ENCODE measurements around the gene GRPEL1. TPM values are rescaled to one million over a fixed set of nuclear protein-coding genes. Genes with fewer than 3 reads are reported as not detected.

Gene GRPEL1
- total and polyA plus RNA-seq, 10 of the 15 experiments (the other 5 are each of a cell fraction or from before 2014, with no cell fraction given), result 30.8 to 119 (median 67.6) TPM

DNA sequence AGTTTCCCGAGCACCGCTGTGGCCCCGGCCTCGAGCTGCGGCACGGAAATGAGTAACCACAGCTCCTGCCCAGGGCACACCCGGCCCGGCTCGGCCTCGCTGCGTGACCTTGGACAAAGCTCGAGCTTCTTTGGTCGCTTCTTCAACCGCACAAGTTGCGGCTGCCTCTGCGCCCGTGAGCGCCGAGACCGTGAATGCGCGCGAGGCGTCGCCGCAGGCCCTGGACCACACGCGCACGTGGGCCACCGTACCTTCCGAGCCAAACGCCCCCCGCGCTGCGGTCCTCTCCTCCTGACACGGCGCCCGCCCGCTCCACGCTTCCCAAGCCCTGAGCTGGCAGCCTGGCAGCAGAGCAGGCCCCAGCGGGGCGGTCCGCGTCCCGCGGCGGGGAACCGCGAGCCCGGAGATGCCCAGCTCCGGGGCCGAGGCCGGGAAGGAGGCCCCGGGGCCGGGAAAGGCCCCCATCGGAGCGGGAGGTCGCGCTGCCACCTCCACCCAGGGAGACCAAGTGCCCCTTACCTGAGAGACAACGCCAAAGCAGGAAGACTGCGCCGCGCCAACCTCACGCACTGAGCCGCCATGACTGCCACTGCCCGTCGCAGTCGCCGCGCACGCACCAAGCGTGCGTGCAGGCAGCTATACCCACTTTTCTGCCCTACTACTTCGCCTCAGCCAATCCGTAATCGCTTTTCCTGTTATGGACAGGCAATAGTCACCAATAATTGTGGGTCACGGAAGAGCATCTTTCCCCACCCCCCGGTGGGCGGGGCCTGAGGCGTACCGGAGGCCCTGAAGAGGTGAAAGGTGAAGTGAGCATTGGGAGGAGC, at the start of gene GRPEL1 (continued):
- TF ChIP-seq POU2F2 (IDR thresholded peaks at IDR 0.05; ENCODE audit: borderline replicate concordance, low read depth, low read length), result no peak; the same call in 2 of the 3 replicates
- TF ChIP-seq FOS (IDR thresholded peaks at IDR 0.05; ENCODE audit: borderline replicate concordance, extremely low read depth, insufficient read length), result peak; percentile 36
- TF ChIP-seq, protein P1, sequence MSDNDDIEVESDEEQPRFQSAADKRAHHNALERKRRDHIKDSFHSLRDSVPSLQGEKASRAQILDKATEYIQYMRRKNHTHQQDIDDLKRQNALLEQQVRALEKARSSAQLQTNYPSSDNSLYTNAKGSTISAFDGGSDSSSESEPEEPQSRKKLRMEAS (IDR thresholded peaks at IDR 0.05; ENCODE audit: low read depth, low read length), result peak; percentile 13; the same call in 1 of the 2 replicates
- TF ChIP-seq TCF12 (IDR thresholded peaks at IDR 0.05; ENCODE audit: low read depth, low read length), result 0 out of 2 replicates have a peak, but pooled peaks have one; percentile 20
- TF ChIP-seq SIX5 (IDR thresholded peaks at IDR 0.05; ENCODE audit: low read depth, low read length, severe bottlenecking), result peak; percentile 4
- no peak for TF ChIP-seq ZSCAN29 (IDR thresholded peaks at IDR 0.05)
- peak; percentile 86 for TF ChIP-seq ZNF207 (IDR thresholded peaks at IDR 0.05; ENCODE audit: borderline replicate concordance)
- TF ChIP-seq NFYB (IDR thresholded peaks at IDR 0.05; ENCODE audit: insufficient read depth, low read depth, low read length), result peak; percentile 72
- no peak for TF ChIP-seq SREBF2 (IDR thresholded peaks at IDR 0.05; ENCODE audit: low read length)
- peak; percentile 65 for TF ChIP-seq KLF5 (IDR thresholded peaks at IDR 0.05; ENCODE audit: partially characterized antibody)
- no peak for TF ChIP-seq ZNF274 (IDR thresholded peaks at IDR 0.05; ENCODE audit: insufficient read depth, insufficient read length)
- TF ChIP-seq HCFC1 (IDR thresholded peaks at IDR 0.05; ENCODE audit: low read length), result 0 out of 2 replicates have a peak, but pooled peaks have one; percentile 38
- TF ChIP-seq, protein P2, sequence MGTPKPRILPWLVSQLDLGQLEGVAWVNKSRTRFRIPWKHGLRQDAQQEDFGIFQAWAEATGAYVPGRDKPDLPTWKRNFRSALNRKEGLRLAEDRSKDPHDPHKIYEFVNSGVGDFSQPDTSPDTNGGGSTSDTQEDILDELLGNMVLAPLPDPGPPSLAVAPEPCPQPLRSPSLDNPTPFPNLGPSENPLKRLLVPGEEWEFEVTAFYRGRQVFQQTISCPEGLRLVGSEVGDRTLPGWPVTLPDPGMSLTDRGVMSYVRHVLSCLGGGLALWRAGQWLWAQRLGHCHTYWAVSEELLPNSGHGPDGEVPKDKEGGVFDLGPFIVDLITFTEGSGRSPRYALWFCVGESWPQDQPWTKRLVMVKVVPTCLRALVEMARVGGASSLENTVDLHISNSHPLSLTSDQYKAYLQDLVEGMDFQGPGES (IDR thresholded peaks at IDR 0.05), result peak; percentile 73; the same call in 1 of the 2 replicates
- peak; percentile 85; the same call in 1 of the 2 replicates for TF ChIP-seq CHD2 (IDR thresholded peaks at IDR 0.05; ENCODE audit: borderline replicate concordance, low read depth, low read length)
- TF ChIP-seq RAD51 (IDR thresholded peaks at IDR 0.05), result no peak
- TF ChIP-seq RB1 (IDR thresholded peaks at IDR 0.05; ENCODE audit: borderline replicate concordance), result peak; percentile 47; the same call in 1 of the 2 replicates
- TF ChIP-seq EP300 (IDR thresholded peaks at IDR 0.05; ENCODE audit: borderline replicate concordance in 1 of 2, control insufficient read depth in 1 of 2, low read depth in 2 of 2, low read length in 2 of 2), result no peak
- TF ChIP-seq, protein P3, sequence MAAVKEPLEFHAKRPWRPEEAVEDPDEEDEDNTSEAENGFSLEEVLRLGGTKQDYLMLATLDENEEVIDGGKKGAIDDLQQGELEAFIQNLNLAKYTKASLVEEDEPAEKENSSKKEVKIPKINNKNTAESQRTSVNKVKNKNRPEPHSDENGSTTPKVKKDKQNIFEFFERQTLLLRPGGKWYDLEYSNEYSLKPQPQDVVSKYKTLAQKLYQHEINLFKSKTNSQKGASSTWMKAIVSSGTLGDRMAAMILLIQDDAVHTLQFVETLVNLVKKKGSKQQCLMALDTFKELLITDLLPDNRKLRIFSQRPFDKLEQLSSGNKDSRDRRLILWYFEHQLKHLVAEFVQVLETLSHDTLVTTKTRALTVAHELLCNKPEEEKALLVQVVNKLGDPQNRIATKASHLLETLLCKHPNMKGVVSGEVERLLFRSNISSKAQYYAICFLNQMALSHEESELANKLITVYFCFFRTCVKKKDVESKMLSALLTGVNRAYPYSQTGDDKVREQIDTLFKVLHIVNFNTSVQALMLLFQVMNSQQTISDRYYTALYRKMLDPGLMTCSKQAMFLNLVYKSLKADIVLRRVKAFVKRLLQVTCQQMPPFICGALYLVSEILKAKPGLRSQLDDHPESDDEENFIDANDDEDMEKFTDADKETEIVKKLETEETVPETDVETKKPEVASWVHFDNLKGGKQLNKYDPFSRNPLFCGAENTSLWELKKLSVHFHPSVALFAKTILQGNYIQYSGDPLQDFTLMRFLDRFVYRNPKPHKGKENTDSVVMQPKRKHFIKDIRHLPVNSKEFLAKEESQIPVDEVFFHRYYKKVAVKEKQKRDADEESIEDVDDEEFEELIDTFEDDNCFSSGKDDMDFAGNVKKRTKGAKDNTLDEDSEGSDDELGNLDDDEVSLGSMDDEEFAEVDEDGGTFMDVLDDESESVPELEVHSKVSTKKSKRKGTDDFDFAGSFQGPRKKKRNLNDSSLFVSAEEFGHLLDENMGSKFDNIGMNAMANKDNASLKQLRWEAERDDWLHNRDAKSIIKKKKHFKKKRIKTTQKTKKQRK (IDR thresholded peaks at IDR 0.05; ENCODE audit: low read depth, low read length), result 0 out of 2 replicates have a peak, but pooled peaks have one; percentile 21
- peak; percentile 66 for TF ChIP-seq RUNX3 (IDR thresholded peaks at IDR 0.05; ENCODE audit: low read length)
- TF ChIP-seq HDAC2 (IDR thresholded peaks at IDR 0.05), result 0 out of 2 replicates have a peak, but pooled peaks have one; percentile 79
- no peak for TF ChIP-seq KAT2A (conservative IDR thresholded peaks at IDR 0.05; ENCODE audit: control insufficient read depth, low read depth, low read length)
- 0 out of 2 replicates have a peak, but pooled peaks have one; percentile 80 for TF ChIP-seq POLR2AphosphoS2 (IDR thresholded peaks at IDR 0.05; ENCODE audit: low read depth, low read length)
- no peak for TF ChIP-seq MTA2 (IDR thresholded peaks at IDR 0.05; ENCODE audit: low read depth)
- TF ChIP-seq WRNIP1 (IDR thresholded peaks at IDR 0.05; ENCODE audit: borderline replicate concordance, low read depth, low read length), result no peak
- TF ChIP-seq SMAD5 (IDR thresholded peaks at IDR 0.05; ENCODE audit: low read depth), result peak; percentile 80; the same call in 1 of the 2 replicates
- no peak for TF ChIP-seq SMC3 (IDR thresholded peaks at IDR 0.05; ENCODE audit: borderline replicate concordance, low read length)
